ENCODE data around the gene NEBL. TPM values are rescaled to one million over a fixed set of nuclear protein-coding genes. Genes with fewer than 3 reads are reported as not detected.

NEBL gene
- total and polyA plus RNA-seq, 7 experiments from 2014 or later, result 0.05 to 1.4 (median 0.13) TPM; not detected in 2

DNA sequence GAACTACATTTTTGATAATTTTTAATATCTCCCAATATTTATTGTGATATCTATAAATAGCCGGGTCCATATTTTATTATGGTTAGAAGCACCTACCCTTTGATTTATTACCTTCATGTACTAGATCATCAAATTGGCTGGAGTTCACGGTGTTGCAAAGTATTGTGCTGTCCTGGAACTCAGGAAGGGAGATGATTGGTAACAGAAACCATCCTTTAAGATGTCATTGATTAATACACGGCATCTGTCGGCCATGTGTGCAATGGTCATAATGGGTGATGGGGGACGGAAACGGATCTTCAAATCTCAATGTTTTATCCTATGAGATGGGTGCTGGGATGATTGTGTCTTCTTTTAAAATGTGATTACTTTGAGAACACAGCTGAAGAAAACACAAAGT, 157.0 kb downstream of the NEBL start:
- no peak overlapping the region for H3K4me3 ChIP-seq (ENCODE audit: low read length)
- ATAC-seq (no peak), DNase-seq (no peak)
- Mint-ChIP-seq H3K9me3 (peaks cover 0 to 11% (median 3%) of the 10 kb centered on the region in 11 donors), H3K4me3 (no peak overlapping the region), H3K36me3 (no peaks in the 10 kb centered on the region), H3K4me1 (peaks cover 0 to 2% (median 0%) of the 10 kb centered on the region in 7 donors), H3K27ac (no peak overlapping the region), H3K27me3 (no peaks in the 10 kb centered on the region)
- no peaks in the 10 kb centered on the region for H3K36me3 ChIP-seq (ENCODE audit: control insufficient read depth in 2 of 3, insufficient read depth in 3 of 3, low read length in 3 of 3)
- H3K27me3 ChIP-seq (ENCODE audit: control insufficient read depth in 2 of 2, insufficient read depth in 2 of 2, low read length in 2 of 2), result no peaks in the 10 kb centered on the region
- POLR2A ChIA-PET, result no interaction called here
- H3K9me3 ChIP-seq (ENCODE audit: control insufficient read depth in 2 of 3, low read length in 3 of 3), result no peaks in the 10 kb centered on the region
- intact Hi-C loops (cut with micrococcal nuclease), result no loop called here
- CTCF ChIA-PET, result no interaction called here
- no peaks in the 10 kb centered on the region for H3K4me1 ChIP-seq (ENCODE audit: control insufficient read depth in 2 of 2, insufficient read depth in 2 of 2, low read length in 2 of 2)
- no peak overlapping the region for H3K27ac ChIP-seq (ENCODE audit: low read depth, low read length)

DNA sequence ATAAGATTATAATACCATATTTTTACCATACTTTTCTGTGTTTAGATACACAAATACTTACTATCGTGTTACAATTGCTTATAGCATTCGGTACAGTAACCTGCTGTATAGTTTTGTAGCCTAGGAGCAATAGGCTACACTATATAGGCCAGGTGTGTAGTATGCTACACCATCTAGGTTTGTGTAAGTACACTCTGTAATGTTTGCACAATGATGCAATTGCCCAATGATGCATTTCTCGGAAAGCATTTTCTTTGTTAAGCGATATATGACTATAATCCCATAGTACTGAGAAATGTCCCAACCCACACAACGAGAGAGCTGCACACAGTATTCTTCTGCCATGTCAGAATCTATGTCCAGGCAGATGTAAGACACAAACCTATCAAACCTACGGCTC, 160.0 kb downstream of the NEBL start:
- no peaks in the 10 kb centered on the region for H3K36me3 ChIP-seq (ENCODE audit: control insufficient read depth in 2 of 3, insufficient read depth in 3 of 3, low read length in 3 of 3)
- Mint-ChIP-seq H3K9me3 (peaks cover 0 to 10% (median 5%) of the 10 kb centered on the region in 11 donors), H3K4me3 (no peak overlapping the region), H3K27me3 (no peaks in the 10 kb centered on the region), H3K27ac (no peak overlapping the region), H3K36me3 (no peaks in the 10 kb centered on the region), H3K4me1 (peaks cover 0 to 2% (median 0%) of the 10 kb centered on the region in 7 donors)
- no peak for ATAC-seq
- H3K4me1 ChIP-seq (ENCODE audit: control insufficient read depth in 2 of 2, insufficient read depth in 2 of 2, low read length in 2 of 2), result no peaks in the 10 kb centered on the region
- H3K4me3 ChIP-seq (ENCODE audit: low read length), result no peak overlapping the region
- no peaks in the 10 kb centered on the region for H3K9me3 ChIP-seq (ENCODE audit: control insufficient read depth in 2 of 3, low read length in 3 of 3)
- POLR2A ChIA-PET, result no interaction called here
- no peak overlapping the region for H3K27ac ChIP-seq (ENCODE audit: low read depth, low read length)
- intact Hi-C loops (cut with micrococcal nuclease), result no loop called here
- CTCF ChIA-PET, result no interaction called here
- no peak for DNase-seq
- H3K27me3 ChIP-seq (ENCODE audit: control insufficient read depth in 2 of 2, insufficient read depth in 2 of 2, low read length in 2 of 2), result no peaks in the 10 kb centered on the region

Measured in naive thymus-derived CD4-positive, alpha-beta T cell (primary cell).